Measurements from ENCODE around the gene VSIG8.
"Not testable (repeated sequence)": the region's sequence is repeated elsewhere in the genome, so short reads cannot be mapped to it uniquely, and the experiment has no call there.

The VSIG8 gene

GRCh38 chr1:159900086-159900680, 37.7 kb upstream of the VSIG8 start, which contains the start of gene CFAP45:
TSS of gene CFAP45 (minus strand) at chr1:159900165. CDS start at chr1:159900098, 67 bp downstream.
- no peak within 1 kb of the TSS for H3K4me3 ChIP-seq (replicated peaks; ENCODE audit: insufficient read depth, low read length)
- no peak for TF ChIP-seq GABPA (IDR thresholded peaks at IDR 0.05; ENCODE audit: low read depth)
- no peak for TF ChIP-seq SPI1 (IDR thresholded peaks at IDR 0.05; ENCODE audit: borderline replicate concordance, low read depth)
- TF ChIP-seq, protein P1, sequence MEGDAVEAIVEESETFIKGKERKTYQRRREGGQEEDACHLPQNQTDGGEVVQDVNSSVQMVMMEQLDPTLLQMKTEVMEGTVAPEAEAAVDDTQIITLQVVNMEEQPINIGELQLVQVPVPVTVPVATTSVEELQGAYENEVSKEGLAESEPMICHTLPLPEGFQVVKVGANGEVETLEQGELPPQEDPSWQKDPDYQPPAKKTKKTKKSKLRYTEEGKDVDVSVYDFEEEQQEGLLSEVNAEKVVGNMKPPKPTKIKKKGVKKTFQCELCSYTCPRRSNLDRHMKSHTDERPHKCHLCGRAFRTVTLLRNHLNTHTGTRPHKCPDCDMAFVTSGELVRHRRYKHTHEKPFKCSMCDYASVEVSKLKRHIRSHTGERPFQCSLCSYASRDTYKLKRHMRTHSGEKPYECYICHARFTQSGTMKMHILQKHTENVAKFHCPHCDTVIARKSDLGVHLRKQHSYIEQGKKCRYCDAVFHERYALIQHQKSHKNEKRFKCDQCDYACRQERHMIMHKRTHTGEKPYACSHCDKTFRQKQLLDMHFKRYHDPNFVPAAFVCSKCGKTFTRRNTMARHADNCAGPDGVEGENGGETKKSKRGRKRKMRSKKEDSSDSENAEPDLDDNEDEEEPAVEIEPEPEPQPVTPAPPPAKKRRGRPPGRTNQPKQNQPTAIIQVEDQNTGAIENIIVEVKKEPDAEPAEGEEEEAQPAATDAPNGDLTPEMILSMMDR (IDR thresholded peaks at IDR 0.05; ENCODE audit: insufficient read depth, low read length), result no peak
- TF ChIP-seq, protein P2, sequence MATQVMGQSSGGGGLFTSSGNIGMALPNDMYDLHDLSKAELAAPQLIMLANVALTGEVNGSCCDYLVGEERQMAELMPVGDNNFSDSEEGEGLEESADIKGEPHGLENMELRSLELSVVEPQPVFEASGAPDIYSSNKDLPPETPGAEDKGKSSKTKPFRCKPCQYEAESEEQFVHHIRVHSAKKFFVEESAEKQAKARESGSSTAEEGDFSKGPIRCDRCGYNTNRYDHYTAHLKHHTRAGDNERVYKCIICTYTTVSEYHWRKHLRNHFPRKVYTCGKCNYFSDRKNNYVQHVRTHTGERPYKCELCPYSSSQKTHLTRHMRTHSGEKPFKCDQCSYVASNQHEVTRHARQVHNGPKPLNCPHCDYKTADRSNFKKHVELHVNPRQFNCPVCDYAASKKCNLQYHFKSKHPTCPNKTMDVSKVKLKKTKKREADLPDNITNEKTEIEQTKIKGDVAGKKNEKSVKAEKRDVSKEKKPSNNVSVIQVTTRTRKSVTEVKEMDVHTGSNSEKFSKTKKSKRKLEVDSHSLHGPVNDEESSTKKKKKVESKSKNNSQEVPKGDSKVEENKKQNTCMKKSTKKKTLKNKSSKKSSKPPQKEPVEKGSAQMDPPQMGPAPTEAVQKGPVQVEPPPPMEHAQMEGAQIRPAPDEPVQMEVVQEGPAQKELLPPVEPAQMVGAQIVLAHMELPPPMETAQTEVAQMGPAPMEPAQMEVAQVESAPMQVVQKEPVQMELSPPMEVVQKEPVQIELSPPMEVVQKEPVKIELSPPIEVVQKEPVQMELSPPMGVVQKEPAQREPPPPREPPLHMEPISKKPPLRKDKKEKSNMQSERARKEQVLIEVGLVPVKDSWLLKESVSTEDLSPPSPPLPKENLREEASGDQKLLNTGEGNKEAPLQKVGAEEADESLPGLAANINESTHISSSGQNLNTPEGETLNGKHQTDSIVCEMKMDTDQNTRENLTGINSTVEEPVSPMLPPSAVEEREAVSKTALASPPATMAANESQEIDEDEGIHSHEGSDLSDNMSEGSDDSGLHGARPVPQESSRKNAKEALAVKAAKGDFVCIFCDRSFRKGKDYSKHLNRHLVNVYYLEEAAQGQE (IDR thresholded peaks at IDR 0.05; ENCODE audit: insufficient replicate concordance, low read depth), result no peak
- no peak for TF ChIP-seq POLR2AphosphoS5 (IDR thresholded peaks at IDR 0.05; ENCODE audit: low read depth)
- no peak for DNase-seq (ENCODE audit: low read depth in 1 of 2, low spot score in 1 of 2)
- no peak within 1 kb of the TSS for H3K27ac ChIP-seq (replicated peaks)
- H3K27me3 ChIP-seq (ENCODE audit: insufficient read depth, poor library complexity, severe bottlenecking), result no peaks in the 10 kb centered on the region

- H3K27me3 ChIP-seq (ENCODE audit: insufficient read depth, poor library complexity, severe bottlenecking); DNase-seq (ENCODE audit: low read depth in 1 of 2, low spot score in 1 of 2); H3K27ac ChIP-seq (replicated peaks); H3K4me3 ChIP-seq (replicated peaks; ENCODE audit: insufficient read depth, low read length): not testable (repeated sequence)
These were observed 37.2 kb upstream of the VSIG8 start for GRCh38 chr1:159899634-159900033.

- TF ChIP-seq, protein P1 (IDR thresholded peaks at IDR 0.05; ENCODE audit: insufficient read depth, low read length), result no peak
- TF ChIP-seq SPI1 (IDR thresholded peaks at IDR 0.05; ENCODE audit: borderline replicate concordance, low read depth), result no peak
- TF ChIP-seq POLR2AphosphoS5 (IDR thresholded peaks at IDR 0.05; ENCODE audit: low read depth), result no peak
- TF ChIP-seq, protein P2 (IDR thresholded peaks at IDR 0.05; ENCODE audit: insufficient replicate concordance, low read depth), result no peak
- TF ChIP-seq GABPA (IDR thresholded peaks at IDR 0.05; ENCODE audit: low read depth), result no peak
- DNase-seq (ENCODE audit: low read depth in 1 of 2, low spot score in 1 of 2), result no peak
- Histone ChIP-seq H3K27ac (replicated peaks) (peak overlapping the region; percentile 49), H3K4me3 (replicated peaks; ENCODE audit: insufficient read depth, low read length) (no peak overlapping the region), H3K27me3 (ENCODE audit: insufficient read depth, poor library complexity, severe bottlenecking) (no peaks in the 10 kb centered on the region)
These were observed 36.1 kb upstream of the VSIG8 start for GRCh38 chr1:159898527-159898926.

GRCh38 chr1:159897962-159898361, 35.5 kb upstream of the VSIG8 start:
- H3K4me3 ChIP-seq (replicated peaks; ENCODE audit: insufficient read depth, low read length), result no peak overlapping the region

More at GRCh38 chr1:159897962-159898361, 35.5 kb upstream of the VSIG8 start:
- TF ChIP-seq POLR2AphosphoS5 (IDR thresholded peaks at IDR 0.05; ENCODE audit: low read depth), result no peak
- TF ChIP-seq, protein P1 (IDR thresholded peaks at IDR 0.05; ENCODE audit: insufficient read depth, low read length), result no peak
- no peak for TF ChIP-seq SPI1 (IDR thresholded peaks at IDR 0.05; ENCODE audit: borderline replicate concordance, low read depth)
- TF ChIP-seq GABPA (IDR thresholded peaks at IDR 0.05; ENCODE audit: low read depth), result no peak
- TF ChIP-seq, protein P2 (IDR thresholded peaks at IDR 0.05; ENCODE audit: insufficient replicate concordance, low read depth), result no peak
- DNase-seq (ENCODE audit: low read depth in 1 of 2, low spot score in 1 of 2), result peak in 1 of 2 experiments; percentile 64
- H3K27ac ChIP-seq (replicated peaks), result peak overlapping the region; percentile 49
- H3K27me3 ChIP-seq (ENCODE audit: insufficient read depth, poor library complexity, severe bottlenecking), result no peaks in the 10 kb centered on the region
